Lower leg skin (tissue), 3 donors: ENCODE data around the gene CHST6.
"Not testable (repeated sequence)": the region's sequence is repeated elsewhere in the genome, so short reads cannot be mapped to it uniquely, and the experiment has no call there.

Experiments
- CTCF ChIP-seq, 3 donors: fragments of 450-650 bp; IDR thresholded peaks; one replicate each; pipeline ENCODE4 v1.5.1; 2016; ENCODE audit warnings: antibody characterized with exemption in 3 of 3, mild to moderate bottlenecking in 3 of 3, moderate library complexity in 2 of 3
- POLR2A ChIP-seq, 2 donors: fragments of 450-650 bp; IDR thresholded peaks; one replicate each; pipeline ENCODE4 v1.6.1; 2016 to 2017; ENCODE audit warnings: antibody characterized with exemption in 2 of 2, mild to moderate bottlenecking in 1 of 2, moderate library complexity in 1 of 2

- TF ChIP-seq CTCF, POLR2A (IDR thresholded peaks at IDR 0.05): not testable (repeated sequence)
These were observed 71.0 kb downstream of the CHST6 start for GRCh38 chr16:75424105-75424762.
